ENCODE data around the gene ZNF593OS. TPM values are rescaled to one million over a fixed set of nuclear protein-coding genes. Genes with fewer than 3 reads are reported as not detected.

ZNF593OS gene
- total RNA-seq, 2 donors from 2014 or later = not detected

- no peak for DNase-seq (ENCODE audit: low spot score)
- no peaks in the 10 kb centered on the region for H3K27me3 ChIP-seq (replicated peaks; ENCODE audit: insufficient read depth)
Observed at GRCh38 chr1:26189751-26190275, 18.2 kb upstream of the ZNF593OS start.

GRCh38 chr1:26189331-26189730 is 17.7 kb upstream of the ZNF593OS start:
- no peaks in the 10 kb centered on the region for H3K4me1 ChIP-seq (ENCODE audit: control insufficient read depth in 1 of 2, low read depth in 2 of 2)
- no peaks in the 10 kb centered on the region for H3K36me3 ChIP-seq
- no peak for ATAC-seq (ENCODE audit: insufficient number of reproducible peaks, low FRiP score, low read depth)
- no peaks in the 10 kb centered on the region for H3K9me3 ChIP-seq
- no peak overlapping the region for H3K4me3 ChIP-seq
- H3K27me3 ChIP-seq (replicated peaks; ENCODE audit: insufficient read depth) = no peaks in the 10 kb centered on the region
- no peak for TF ChIP-seq CTCF (IDR thresholded peaks at IDR 0.05)
- no peak overlapping the region for H3K27ac ChIP-seq
- no peak for DNase-seq (ENCODE audit: low spot score)

More at GRCh38 chr1:26189751-26190275, 18.2 kb upstream of the ZNF593OS start:
- no peak for ATAC-seq (ENCODE audit: insufficient number of reproducible peaks, low FRiP score, low read depth)
- Histone ChIP-seq H3K4me3 (no peak overlapping the region), H3K27ac (no peak overlapping the region), H3K36me3 (no peaks in the 10 kb centered on the region), H3K4me1 (ENCODE audit: control insufficient read depth in 1 of 2, low read depth in 2 of 2) (no peaks in the 10 kb centered on the region), H3K9me3 (no peaks in the 10 kb centered on the region)
- no peak for TF ChIP-seq CTCF (IDR thresholded peaks at IDR 0.05)

- no peak overlapping the region for H3K4me3 ChIP-seq
- H3K9me3 ChIP-seq = no peaks in the 10 kb centered on the region
- H3K4me1 ChIP-seq (ENCODE audit: control insufficient read depth in 1 of 2, low read depth in 2 of 2) = no peaks in the 10 kb centered on the region
- no peak overlapping the region for H3K27ac ChIP-seq
- no peaks in the 10 kb centered on the region for H3K36me3 ChIP-seq
- no peak for ATAC-seq (ENCODE audit: insufficient number of reproducible peaks, low FRiP score, low read depth)
- TF ChIP-seq CTCF (IDR thresholded peaks at IDR 0.05) = no peak
- no peaks in the 10 kb centered on the region for H3K27me3 ChIP-seq (replicated peaks; ENCODE audit: insufficient read depth)
- DNase-seq (ENCODE audit: low spot score) = no peak
Observed at GRCh38 chr1:26188477-26188876, 16.8 kb upstream of the ZNF593OS start.

GRCh38 chr1:26187882-26188281 is 16.2 kb upstream of the ZNF593OS start:
- Histone ChIP-seq H3K9me3 (no peaks in the 10 kb centered on the region), H3K27me3 (replicated peaks; ENCODE audit: insufficient read depth) (no peaks in the 10 kb centered on the region), H3K27ac (no peak overlapping the region), H3K4me1 (ENCODE audit: control insufficient read depth in 1 of 2, low read depth in 2 of 2) (no peaks in the 10 kb centered on the region), H3K4me3 (no peak overlapping the region), H3K36me3 (no peaks in the 10 kb centered on the region)
- TF ChIP-seq CTCF (IDR thresholded peaks at IDR 0.05) = no peak
- DNase-seq (ENCODE audit: low spot score) = no peak
- no peak for ATAC-seq (ENCODE audit: insufficient number of reproducible peaks, low FRiP score, low read depth)

- H3K36me3 ChIP-seq = no peaks in the 10 kb centered on the region
- no peak overlapping the region for H3K4me3 ChIP-seq
- no peaks in the 10 kb centered on the region for H3K4me1 ChIP-seq (ENCODE audit: control insufficient read depth in 1 of 2, low read depth in 2 of 2)
- H3K9me3 ChIP-seq = no peaks in the 10 kb centered on the region
- no peaks in the 10 kb centered on the region for H3K27me3 ChIP-seq (replicated peaks; ENCODE audit: insufficient read depth)
- no peak for TF ChIP-seq CTCF (IDR thresholded peaks at IDR 0.05)
- DNase-seq (ENCODE audit: low spot score) (no peak), ATAC-seq (ENCODE audit: insufficient number of reproducible peaks, low FRiP score, low read depth) (no peak)
- H3K27ac ChIP-seq = no peak overlapping the region
Observed at GRCh38 chr1:26184883-26185282, 13.3 kb upstream of the ZNF593OS start.
